Lower leg skin (tissue), 4 donors: ENCODE measurements around the gene PDCD11. TPM values are rescaled to one million over a fixed set of nuclear protein-coding genes. Genes with fewer than 3 reads are reported as not detected.

ENCODE experiments used
- DNase-seq, 2 donors: peaks; one replicate each; pipeline ENCODE4 v3.0.0-alpha.2; 2019; ENCODE audit warnings: low spot score in 2 of 2
- H3K4me3 ChIP-seq: fragments of 200-600 bp; sonication (generic); 2 replicates; pipeline ENCODE4 v1.5.1; 2017; ENCODE audit warnings: mild to moderate bottlenecking, low read depth; ENCODE audit not compliant: poor library complexity, severe bottlenecking
- CTCF ChIP-seq, 3 donors: fragments of 450-650 bp; IDR thresholded peaks; one replicate each; pipeline ENCODE4 v1.5.1; 2016; ENCODE audit warnings: antibody characterized with exemption in 3 of 3, mild to moderate bottlenecking in 3 of 3, moderate library complexity in 2 of 3
- POLR2A ChIP-seq, 2 donors: fragments of 450-650 bp; IDR thresholded peaks; one replicate each; pipeline ENCODE4 v1.6.1; 2016 to 2017; ENCODE audit warnings: antibody characterized with exemption in 2 of 2, mild to moderate bottlenecking in 1 of 2, moderate library complexity in 1 of 2
- WGBS, 2 donors: methylation state at CpG; one replicate each; pipeline ENCODE4 v1.1.5; 2018; 5-methylcytosine and 5-hydroxymethylcytosine counted together
- intact Hi-C: fragments of 100-400 bp; cut with DNase I; formaldehyde crosslinking; loops from one replicate; pipeline ENCODE4 v1.15.0; 2023; ENCODE audit warnings: low total_unique reads
- total RNA-seq, 4 donors: library from RNA; depleted of rRNA; stranded (reverse); fragments of >200 nt; gene quantifications; one replicate each; pipeline ENCODE4 v1.1.0, GENCODE V29; 2016

Gene PDCD11
- total RNA-seq, 4 donors from 2014 or later: 14.2 to 23.1 (median 20.5) TPM

- no peak for DNase-seq
- intact Hi-C loops: no loop called here
- no peak within 1 kb of the TSS for H3K4me3 ChIP-seq
- 70 to 100% methylated on average over 3 to 9 of the region's 9 CpGs for WGBS, 2 donors
- TF ChIP-seq CTCF (IDR thresholded peaks at IDR 0.05): no peak
- TF ChIP-seq POLR2A (IDR thresholded peaks at IDR 0.05): no peak
These were observed 62.3 kb downstream of the PDCD11 start, which contains the start of gene CALHM1 for GRCh38 chr10:103458720-103459119. Gene CALHM1, minus strand, starts transcription at chr10:103458900. Its CDS starts 149 bp downstream, at chr10:103458751.

GRCh38 chr10:103459615-103460014 is 63.2 kb downstream of the PDCD11 start:
- intact Hi-C loops: no loop called here
- DNase-seq: no peak
- WGBS, 2 donors: 64 to 75% methylated on average over 3 to 4 of the region's 4 CpGs
- no peak overlapping the region for H3K4me3 ChIP-seq
- TF ChIP-seq POLR2A (IDR thresholded peaks at IDR 0.05) (no peak), CTCF (IDR thresholded peaks at IDR 0.05) (no peak)

- intact Hi-C loops: no loop called here
- H3K4me3 ChIP-seq: no peak overlapping the region
- TF ChIP-seq CTCF (IDR thresholded peaks at IDR 0.05) (no peak), POLR2A (IDR thresholded peaks at IDR 0.05) (no peak)
- WGBS, 2 donors: 80 to 87% methylated on average over 4 of the region's 4 CpGs
- no peak for DNase-seq
These were observed 67.1 kb downstream of the PDCD11 start for GRCh38 chr10:103463499-103463898.

- H3K4me3 ChIP-seq: no peak overlapping the region
- 87 to 91% methylated on average over 14 of the region's 14 CpGs for WGBS, 2 donors
- intact Hi-C loops: no loop called here
These were observed 69.2 kb downstream of the PDCD11 start for GRCh38 chr10:103465411-103466179.

GRCh38 chr10:103466734-103467133 is 70.3 kb downstream of the PDCD11 start:
- H3K4me3 ChIP-seq: no peak overlapping the region
- DNase-seq: no peak
- 83 to 84% methylated on average over 3 of the region's 3 CpGs for WGBS, 2 donors
- intact Hi-C loops: no loop called here
- TF ChIP-seq POLR2A (IDR thresholded peaks at IDR 0.05) (no peak), CTCF (IDR thresholded peaks at IDR 0.05) (no peak)

More at GRCh38 chr10:103465411-103466179, 69.2 kb downstream of the PDCD11 start:
- no peak for DNase-seq
- no peak for TF ChIP-seq CTCF (IDR thresholded peaks at IDR 0.05)
- no peak for TF ChIP-seq POLR2A (IDR thresholded peaks at IDR 0.05)
